NCI-H69 (cell line): ENCODE results near the gene PCDHGB7.
"Not testable (repeated sequence)": the region's sequence is repeated elsewhere in the genome, so short reads cannot be mapped to it uniquely, and the experiment has no call there.

Experiments used
- DNase-seq: peaks from one replicate; lab custom pipeline; 2025; lab: John Stamatoyannopoulos, UW

Gene PCDHGB7

DNA sequence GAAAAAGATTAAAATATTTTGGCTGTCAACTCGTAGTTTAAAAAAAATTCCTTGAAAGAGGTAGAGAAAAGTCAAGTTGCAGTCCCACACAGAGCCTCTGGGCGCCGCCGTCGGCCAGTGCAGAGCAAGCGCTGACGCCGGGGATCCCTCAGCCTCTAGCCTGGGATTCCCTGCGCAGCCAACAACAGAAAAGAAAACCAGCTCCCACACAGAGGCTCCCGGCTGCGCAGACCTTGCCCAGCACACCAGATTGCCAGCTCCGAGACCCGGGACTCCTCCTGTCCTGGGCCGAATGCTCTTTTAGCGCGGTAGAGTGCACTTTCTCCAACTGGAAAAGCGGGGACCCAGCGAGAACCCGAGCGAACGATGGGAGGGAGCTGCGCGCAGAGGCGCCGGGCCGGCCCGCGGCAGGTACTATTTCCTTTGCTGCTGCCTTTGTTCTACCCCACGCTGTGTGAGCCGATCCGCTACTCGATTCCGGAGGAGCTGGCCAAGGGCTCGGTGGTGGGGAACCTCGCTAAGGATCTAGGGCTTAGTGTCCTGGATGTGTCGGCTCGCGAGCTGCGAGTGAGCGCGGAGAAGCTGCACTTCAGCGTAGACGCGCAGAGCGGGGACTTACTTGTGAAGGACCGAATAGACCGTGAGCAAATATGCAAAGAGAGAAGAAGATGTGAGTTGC, at the start of gene PCDHGB7:
PCDHGB7 (plus strand) TSS at position 184 of the 679 bp plus-strand sequence; CDS start at position 367, 183 bp downstream.
- peak; percentile 15 for DNase-seq

DNA sequence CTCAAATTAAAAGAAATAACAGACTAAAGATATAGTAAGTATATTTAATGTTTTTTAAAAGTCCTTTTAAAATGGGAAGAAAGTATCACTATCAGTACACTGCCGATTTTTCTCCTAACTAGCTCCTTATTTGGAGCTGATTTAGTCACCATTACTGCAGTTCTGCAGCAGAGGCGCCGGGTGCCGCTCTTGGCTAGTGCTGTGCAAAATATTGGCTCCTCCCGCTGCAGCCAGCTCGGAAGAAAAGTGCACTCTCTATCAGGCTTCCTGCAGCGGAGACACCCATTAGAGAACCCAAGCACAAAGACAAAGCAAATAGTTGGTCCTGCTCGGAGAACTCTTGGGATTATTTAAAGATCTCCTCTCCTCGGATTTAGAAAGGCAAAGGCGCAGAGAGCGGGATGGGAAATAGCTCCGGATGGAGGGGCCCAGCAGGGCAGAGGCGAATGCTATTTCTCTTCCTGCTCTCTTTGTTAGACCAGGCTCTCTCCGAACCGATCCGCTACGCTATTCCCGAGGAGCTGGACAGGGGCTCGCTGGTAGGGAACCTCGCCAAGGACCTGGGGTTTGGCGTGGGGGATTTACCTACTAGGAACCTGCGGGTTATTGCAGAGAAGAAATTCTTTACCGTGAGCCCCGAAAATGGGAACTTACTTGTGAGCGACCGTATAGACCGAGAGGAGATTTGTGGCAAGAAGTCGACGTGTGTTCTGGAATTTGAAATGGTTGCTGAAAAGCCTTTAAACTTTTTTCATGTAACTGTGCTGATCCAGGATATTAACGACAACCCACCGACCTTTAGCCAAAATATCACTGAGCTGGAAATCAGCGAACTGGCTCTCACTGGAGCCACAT, 47.3 kb upstream of the PCDHGB7 start, which contains the start of gene PCDHGB3:
PCDHGB3 (plus strand) TSS at position 249 of the 855 bp plus-strand sequence; CDS start at position 402, 153 bp downstream.
- no peak for DNase-seq

DNA sequence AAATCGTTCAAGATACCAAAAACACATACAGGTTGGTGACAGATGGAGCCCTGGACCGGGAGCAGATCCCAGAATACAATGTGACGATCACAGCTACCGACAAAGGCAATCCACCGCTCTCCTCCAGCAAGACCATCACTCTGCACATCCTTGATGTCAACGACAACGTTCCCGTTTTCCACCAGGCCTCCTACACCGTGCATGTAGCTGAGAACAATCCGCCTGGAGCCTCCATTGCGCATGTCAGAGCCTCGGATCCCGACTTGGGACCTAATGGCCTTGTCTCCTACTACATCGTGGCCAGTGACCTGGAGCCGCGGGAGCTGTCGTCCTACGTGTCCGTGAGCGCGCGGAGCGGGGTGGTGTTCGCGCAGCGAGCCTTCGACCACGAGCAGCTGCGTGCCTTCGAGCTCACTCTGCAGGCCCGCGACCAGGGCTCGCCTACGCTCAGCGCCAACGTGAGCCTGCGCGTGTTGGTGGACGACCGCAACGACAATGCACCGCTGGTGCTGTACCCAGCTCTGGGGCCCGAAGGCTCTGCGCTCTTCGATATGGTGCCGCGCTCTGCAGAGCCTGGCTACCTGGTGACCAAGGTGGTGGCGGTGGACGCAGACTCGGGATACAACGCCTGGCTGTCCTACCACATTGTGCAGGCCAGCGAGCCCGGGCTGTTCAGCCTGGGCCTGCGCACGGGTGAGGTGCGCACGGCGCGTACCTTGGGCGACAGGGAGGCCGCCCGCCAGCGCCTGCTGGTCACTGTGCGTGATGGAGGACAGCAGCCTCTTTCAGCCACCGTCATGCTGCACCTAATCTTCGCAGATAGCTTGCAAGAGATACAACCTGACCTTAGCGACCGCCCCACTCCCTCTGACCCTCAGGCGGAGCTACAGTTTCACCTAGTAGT, 45.7 kb upstream of the PCDHGB7 start:
- DNase-seq, result no peak

DNA sequence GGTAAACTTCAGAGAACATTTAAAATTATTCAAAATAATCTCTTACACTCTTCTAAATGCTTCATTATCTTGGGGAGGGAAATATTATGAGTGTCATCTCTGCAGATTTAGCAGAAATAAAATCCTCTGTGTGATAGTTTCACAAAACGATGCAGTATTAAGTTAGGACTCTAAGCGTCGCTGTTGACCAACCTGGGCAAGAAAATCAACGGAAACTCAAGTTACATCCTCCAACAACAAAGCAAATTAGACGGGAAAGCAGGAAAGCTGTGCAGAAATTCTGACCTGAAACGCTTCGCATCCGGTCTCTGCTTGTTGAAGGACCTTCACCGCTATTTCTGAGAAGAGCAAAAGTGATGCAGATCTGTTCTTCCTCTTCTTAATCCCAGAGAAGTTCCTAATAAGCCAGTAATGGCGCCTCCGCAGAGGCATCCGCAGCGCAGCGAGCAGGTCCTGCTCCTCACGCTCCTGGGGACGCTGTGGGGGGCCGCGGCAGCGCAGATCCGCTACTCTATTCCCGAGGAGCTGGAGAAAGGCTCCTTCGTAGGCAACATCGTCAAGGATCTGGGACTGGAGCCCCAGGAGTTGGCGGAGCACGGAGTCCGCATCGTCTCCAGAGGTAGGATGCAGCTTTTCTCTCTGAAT, 43.7 kb upstream of the PCDHGB7 start, which contains the start of gene PCDHGA6:
PCDHGA6 (plus strand) TSS at position 219 of the 645 bp plus-strand sequence; CDS start at position 412, 193 bp downstream.
- DNase-seq, result peak; percentile 25

DNA sequence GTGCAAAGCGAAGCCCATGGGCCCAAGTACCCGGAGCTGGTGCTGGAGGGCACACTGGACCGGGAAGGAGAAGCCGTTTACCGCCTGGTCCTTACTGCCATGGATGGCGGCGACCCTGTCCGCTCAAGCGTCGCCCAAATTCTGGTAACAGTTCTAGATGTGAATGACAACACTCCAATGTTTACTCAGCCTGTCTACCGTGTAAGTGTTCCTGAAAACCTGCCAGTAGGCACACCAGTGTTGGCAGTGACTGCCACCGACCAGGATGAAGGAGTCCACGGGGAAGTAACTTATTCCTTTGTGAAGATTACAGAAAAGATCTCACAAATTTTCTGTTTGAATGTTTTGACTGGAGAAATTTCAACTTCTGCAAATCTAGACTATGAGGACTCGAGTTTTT, 42.9 kb upstream of the PCDHGB7 start:
- DNase-seq, result no peak

DNA sequence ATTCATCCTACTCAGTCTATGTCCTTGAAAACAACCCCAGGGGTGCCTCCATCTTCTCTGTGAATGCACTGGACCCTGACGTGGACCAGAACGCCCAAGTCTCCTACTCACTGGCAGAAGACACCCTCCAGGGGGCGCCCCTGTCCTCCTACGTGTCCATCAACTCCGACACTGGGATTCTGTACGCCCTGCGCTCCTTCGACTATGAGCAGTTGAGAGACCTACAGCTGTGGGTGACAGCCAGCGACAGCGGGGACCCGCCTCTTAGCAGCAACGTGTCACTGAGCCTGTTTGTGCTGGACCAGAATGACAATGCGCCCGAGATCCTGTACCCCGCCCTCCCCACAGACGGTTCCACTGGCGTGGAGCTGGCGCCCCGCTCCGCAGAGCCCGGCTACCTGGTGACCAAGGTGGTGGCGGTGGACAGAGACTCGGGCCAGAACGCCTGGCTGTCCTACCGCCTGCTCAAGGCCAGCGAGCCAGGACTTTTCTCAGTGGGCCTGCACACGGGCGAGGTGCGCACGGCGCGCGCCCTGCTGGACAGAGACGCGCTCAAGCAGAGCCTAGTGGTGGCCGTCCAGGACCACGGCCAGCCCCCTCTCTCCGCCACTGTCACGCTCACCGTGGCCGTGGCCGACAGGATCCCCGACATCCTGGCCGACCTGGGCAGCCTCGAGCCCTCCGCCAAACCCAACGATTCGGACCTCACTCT, 41.9 kb upstream of the PCDHGB7 start:
- DNase-seq, result peak; percentile 11

DNA sequence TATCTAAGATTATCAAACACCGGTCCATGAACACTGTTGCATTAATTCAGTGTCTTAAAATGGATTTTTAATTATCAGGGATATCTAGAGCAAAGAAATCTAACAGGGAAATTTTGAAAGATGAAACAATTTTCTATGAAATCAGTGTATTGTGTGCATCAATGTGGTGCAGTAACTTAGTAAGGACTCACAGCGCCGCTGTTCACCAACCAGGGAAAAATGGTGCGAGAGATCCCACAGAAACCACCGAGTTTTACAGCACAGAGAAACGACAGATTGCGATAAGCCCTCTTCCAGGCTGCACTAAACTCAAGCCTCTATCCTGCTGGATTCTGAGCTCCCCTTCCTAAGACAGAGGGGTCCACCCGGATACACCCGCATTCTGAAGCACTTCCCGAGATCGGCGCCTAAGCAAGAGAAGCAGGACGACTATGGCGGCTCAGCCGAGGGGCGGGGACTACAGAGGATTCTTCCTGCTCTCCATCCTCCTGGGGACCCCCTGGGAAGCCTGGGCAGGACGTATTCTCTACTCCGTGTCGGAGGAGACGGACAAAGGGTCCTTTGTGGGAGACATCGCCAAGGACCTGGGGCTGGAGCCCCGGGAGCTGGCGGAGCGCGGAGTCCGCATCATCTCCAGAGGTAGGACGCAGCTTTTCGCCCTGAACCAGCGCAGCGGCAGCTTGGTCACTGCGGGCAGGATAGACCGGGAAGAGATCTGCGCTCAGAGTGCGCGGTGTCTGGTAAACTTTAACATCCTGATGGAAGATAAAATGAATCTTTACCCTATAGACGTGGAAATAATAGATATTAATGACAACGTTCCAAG, 34.8 kb upstream of the PCDHGB7 start, which contains the start of gene PCDHGA7:
PCDHGA7 (plus strand) TSS at position 274 of the 826 bp plus-strand sequence; CDS start at position 432, 158 bp downstream.
- DNase-seq, result no peak

DNA sequence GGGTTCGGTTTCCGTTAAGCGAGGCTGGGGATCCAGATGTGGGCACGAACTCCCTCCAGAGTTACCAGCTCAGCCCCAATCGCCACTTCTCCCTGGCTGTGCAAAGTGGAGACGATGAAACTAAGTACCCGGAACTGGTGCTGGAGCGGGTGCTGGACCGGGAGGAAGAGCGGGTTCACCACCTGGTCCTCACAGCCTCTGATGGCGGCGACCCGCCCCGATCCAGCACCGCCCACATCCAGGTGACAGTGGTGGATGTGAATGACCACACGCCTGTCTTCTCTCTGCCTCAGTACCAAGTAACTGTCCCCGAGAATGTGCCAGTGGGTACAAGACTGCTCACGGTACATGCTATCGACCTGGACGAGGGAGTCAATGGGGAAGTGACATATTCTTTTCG, 34.1 kb upstream of the PCDHGB7 start:
- no peak for DNase-seq

DNA sequence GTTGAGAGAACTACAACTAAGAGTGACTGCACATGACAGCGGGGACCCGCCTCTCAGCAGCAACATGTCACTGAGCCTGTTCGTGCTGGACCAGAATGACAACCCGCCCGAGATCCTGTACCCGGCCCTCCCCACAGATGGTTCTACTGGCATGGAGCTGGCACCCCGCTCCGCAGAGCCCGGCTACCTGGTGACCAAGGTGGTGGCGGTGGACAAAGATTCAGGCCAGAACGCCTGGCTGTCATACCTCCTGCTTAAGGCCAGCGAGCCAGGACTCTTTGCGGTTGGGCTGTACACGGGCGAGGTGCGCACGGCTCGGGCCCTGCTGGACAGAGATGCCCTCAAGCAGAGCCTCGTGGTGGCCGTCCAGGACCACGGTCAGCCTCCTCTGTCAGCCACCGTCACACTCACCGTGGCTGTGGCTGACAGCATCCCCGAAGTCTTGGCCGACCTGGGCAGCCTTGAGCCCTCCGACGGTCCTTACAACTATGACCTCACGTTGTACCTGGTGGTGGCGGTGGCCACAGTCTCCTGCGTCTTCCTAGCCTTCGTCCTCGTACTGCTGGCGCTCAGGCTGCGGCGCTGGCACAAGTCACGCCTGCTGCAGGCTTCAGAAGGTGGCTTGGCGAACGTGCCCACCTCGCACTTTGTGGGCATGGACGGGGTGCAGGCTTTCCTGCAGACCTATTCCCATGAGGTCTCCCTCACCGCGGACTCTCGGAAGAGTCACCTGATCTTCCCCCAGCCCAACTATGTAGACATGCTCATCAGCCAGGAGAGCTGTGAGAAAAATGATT, 32.8 kb upstream of the PCDHGB7 start:
- DNase-seq, result no peak

DNA sequence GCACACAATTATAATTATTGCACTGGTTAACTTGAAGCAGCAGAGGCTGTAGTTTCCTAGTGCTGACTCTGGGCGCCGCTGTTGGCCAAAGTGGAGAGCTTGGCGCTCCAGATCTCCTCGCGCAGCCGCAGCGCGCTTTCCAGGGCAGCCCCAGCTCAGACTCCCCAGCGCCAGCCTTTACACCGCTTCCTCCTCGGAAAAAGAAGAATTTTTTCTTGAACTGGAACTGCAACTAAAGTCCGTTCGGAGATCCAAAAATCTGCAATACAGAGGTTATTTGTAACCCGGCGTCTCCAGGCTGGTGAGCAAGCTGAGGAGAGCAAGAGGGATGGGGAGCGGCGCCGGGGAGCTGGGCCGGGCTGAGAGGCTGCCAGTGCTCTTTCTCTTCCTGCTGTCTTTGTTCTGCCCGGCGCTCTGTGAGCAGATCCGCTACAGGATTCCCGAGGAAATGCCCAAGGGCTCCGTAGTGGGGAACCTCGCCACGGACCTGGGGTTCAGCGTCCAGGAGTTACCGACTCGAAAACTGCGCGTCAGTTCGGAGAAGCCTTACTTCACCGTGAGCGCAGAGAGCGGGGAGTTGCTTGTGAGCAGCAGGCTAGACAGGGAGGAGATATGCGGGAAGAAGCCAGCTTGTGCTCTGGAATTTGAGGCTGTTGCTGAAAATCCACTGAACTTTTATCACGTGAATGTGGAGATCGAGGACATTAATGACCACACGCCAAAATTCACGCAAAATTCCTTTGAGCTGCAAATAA, 29.7 kb upstream of the PCDHGB7 start, which contains the start of gene PCDHGB4:
PCDHGB4 (plus strand) TSS at position 142 of the 755 bp plus-strand sequence; CDS start at position 329, 187 bp downstream.
- DNase-seq, result not testable (repeated sequence)

DNA sequence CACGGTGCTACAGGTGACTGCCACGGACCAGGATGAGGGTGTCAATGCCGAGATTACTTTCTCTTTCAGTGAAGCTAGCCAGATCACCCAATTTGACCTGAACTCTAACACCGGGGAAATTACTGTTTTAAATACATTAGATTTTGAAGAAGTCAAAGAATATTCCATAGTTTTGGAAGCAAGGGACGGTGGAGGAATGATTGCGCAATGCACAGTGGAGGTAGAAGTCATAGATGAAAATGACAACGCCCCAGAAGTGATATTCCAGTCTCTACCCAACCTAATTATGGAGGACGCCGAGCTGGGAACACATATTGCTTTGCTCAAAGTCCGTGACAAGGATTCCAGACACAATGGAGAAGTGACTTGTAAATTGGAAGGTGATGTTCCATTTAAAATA, 28.8 kb upstream of the PCDHGB7 start:
- DNase-seq, result no peak

DNA sequence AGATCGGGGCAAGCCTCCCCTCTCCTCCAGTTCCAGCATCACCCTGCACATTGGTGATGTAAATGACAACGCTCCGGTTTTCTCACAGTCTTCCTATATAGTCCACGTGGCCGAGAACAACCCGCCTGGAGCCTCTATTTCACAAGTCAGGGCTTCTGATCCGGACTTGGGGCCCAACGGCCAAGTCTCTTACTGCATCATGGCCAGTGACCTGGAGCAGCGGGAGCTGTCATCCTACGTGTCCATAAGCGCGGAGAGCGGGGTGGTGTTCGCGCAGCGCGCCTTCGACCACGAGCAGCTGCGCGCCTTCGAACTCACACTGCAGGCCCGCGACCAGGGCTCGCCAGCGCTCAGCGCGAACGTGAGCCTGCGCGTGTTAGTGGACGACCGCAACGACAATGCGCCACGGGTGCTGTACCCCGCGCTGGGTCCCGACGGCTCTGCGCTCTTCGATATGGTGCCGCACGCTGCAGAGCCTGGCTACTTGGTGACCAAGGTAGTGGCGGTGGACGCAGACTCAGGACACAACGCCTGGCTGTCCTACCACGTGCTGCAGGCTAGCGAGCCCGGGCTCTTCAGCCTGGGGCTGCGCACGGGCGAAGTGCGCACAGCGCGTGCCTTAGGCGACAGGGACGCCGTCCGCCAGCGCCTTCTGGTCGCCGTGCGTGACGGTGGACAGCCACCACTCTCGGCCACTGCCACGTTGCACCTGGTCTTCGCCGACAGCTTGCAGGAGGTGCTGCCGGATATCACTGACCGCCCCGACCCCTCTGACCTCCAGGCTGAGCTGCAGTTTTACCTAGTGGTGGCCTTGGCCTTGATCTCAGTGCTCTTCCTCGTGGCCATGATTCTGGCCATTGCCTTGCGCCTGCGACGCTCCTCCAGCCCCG, 28.1 kb upstream of the PCDHGB7 start:
- no peak for DNase-seq

DNA sequence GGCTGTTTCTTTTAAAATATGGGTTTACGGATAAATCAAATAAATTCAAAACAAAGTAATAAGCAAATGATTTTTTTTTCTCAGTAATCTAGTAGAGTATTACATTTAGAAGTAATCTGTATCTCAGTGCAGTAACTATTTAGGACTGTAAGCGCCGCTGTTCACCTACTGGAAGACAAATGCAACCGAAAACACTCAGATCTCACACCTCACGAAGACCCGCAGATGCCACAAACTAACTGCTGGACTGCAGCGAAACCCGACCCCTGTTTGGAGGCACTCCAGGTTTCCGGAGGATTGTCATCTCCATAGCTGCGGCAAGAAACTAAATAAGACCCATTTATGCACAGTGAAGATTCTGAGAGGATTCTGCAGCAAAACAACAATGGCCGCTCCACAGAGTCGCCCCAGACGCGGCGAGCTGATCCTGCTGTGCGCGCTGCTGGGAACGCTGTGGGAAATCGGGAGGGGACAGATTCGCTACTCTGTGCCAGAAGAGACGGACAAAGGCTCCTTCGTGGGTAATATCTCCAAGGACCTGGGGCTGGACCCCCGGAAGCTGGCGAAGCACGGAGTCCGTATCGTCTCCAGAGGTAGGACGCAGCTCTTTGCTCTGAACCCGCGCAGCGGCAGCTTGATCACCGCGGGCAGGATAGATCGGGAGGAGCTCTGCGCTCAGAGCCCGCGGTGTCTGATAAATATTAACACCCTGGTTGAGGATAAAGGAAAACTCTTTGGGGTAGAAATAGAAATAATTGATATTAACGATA, 24.9 kb upstream of the PCDHGB7 start, which contains the start of gene PCDHGA8:
PCDHGA8 (plus strand) TSS at position 205 of the 770 bp plus-strand sequence; CDS start at position 386, 181 bp downstream.
- peak; percentile 39 for DNase-seq

DNA sequence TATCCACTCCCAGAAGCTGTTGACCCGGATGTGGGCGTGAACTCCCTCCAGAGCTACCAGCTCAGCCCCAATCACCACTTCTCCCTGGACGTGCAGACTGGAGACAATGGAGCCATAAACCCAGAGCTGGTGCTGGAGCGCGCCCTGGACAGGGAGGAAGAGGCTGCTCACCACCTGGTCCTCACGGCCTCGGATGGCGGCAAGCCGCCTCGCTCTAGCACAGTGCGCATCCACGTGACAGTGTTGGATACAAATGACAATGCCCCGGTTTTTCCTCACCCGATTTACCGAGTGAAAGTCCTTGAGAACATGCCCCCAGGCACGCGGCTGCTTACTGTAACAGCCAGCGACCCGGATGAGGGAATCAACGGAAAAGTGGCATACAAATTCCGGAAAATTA, 24.2 kb upstream of the PCDHGB7 start:
- DNase-seq, result no peak

DNA sequence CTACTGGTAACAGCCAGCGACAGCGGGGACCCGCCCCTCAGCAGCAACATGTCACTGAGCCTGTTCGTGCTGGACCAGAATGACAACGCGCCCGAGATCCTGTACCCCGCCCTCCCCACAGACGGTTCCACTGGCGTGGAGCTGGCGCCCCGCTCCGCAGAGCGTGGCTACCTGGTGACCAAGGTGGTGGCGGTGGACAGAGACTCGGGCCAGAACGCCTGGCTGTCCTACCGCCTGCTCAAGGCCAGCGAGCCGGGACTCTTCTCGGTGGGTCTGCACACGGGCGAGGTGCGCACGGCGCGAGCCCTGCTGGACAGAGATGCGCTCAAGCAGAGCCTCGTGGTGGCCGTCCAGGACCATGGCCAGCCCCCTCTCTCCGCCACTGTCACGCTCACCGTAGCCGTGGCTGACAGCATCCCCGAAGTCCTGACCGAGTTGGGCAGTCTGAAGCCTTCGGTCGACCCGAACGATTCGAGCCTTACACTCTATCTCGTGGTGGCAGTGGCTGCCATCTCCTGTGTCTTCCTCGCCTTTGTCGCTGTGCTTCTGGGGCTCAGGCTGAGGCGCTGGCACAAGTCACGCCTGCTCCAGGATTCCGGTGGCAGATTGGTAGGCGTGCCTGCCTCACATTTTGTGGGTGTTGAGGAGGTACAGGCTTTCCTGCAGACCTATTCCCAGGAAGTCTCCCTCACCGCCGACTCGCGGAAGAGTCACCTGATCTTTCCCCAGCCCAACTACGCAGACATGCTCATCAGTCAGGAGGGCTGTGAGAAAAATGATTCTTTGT, 22.9 kb upstream of the PCDHGB7 start:
- not testable (repeated sequence) for DNase-seq
